H1 (cell line): ENCODE data around the gene CACNA1C. TPM values are rescaled to one million over a fixed set of nuclear protein-coding genes. Genes with fewer than 3 reads are reported as not detected.

Experiments
- CTCF ChIA-PET: fragments of 300-600 bp; sonication (Branson Sonifier 250); formaldehyde crosslinking; loops from one replicate; lab custom pipeline; 2021; ENCODE audit not compliant: partially characterized antibody; lab: Charles Lee
- POLR2A ChIA-PET: fragments of 300-600 bp; sonication (Branson Sonifier 250); formaldehyde crosslinking; loops from one replicate; lab custom pipeline; 2021; ENCODE audit warnings: inconsistent platforms; ENCODE audit not compliant: partially characterized antibody; lab: Charles Lee
- DNase-seq, 2 experiments: peaks; one replicate each; pipeline versions ENCODE4 v3.0.0 to v3.0.0-alpha.2; 2010 to 2022; ENCODE audit warnings: low spot score in 2 of 2, low read depth in 1 of 2, mixed read lengths in 1 of 2
- FAIRE-seq: peaks from 2 replicates; lab custom pipeline; 2011; peaks lifted over from hg19 to GRCh38; lab: Jason Lieb, UNC
- H2AFZ ChIP-seq: 2 replicates; pipeline ENCODE4 v1.8.1; 2012; ENCODE audit warnings: low read length, inconsistent platforms
- H2AK5ac ChIP-seq: 2 replicates; pipeline ENCODE4 v1.6.1; 2013; ENCODE audit warnings: low read depth, low read length
- H2BK120ac ChIP-seq: replicated peaks from 2 replicates; pipeline ENCODE3; 2013; ENCODE audit warnings: low read depth, low read length, inconsistent platforms
- H2BK12ac ChIP-seq: 2 replicates; pipeline ENCODE4 v1.6.1; 2013; ENCODE audit warnings: low read depth, low read length
- H2BK15ac ChIP-seq: 2 replicates; pipeline ENCODE4 v1.6.1; 2013; ENCODE audit warnings: low read length
- H2BK20ac ChIP-seq: 2 replicates; pipeline ENCODE4 v1.6.1; 2013; ENCODE audit warnings: low read length
- H2BK5ac ChIP-seq: 2 replicates; pipeline ENCODE4 v1.6.1; 2013; ENCODE audit warnings: low read depth, low read length
- H3K14ac ChIP-seq: 2 replicates; pipeline ENCODE4 v1.6.1; 2013; ENCODE audit warnings: inconsistent platforms; ENCODE audit not compliant: insufficient read length
- H3K18ac ChIP-seq: 2 replicates; pipeline ENCODE4 v1.6.1; 2013; ENCODE audit warnings: low read length; ENCODE audit errors: extremely low read depth
- H3K23ac ChIP-seq: 2 replicates; pipeline ENCODE4 v1.6.1; 2013; ENCODE audit warnings: inconsistent platforms; ENCODE audit not compliant: insufficient read length
- H3K23me2 ChIP-seq: 2 replicates; pipeline ENCODE4 v1.6.1; 2013; ENCODE audit warnings: low read depth, low read length
- H3K27ac ChIP-seq: 2 replicates; pipeline ENCODE4 v1.6.1; 2011; ENCODE audit warnings: low read depth, low read length, inconsistent platforms
- H3K27me3 ChIP-seq, 4 experiments: replicated peaks in 1 of 4; 1 replicate in 1 of 4; 2 replicates in 3 of 4; pipeline versions ENCODE4 v1.6.1 to v1.8.1; 2011 to 2013; ENCODE audit warnings: low read length in 3 of 4, mild to moderate bottlenecking in 3 of 4, inconsistent platforms in 2 of 4, mixed read lengths in 2 of 4, moderate library complexity in 1 of 4; ENCODE audit not compliant: control insufficient read depth in 3 of 4, insufficient read depth in 3 of 4; ENCODE audit errors: extremely low read depth in 1 of 4
- H3K36me3 ChIP-seq, 4 experiments: 2 replicates each; pipeline versions ENCODE4 v1.6.1 to v1.8.1; 2011 to 2013; ENCODE audit warnings: mild to moderate bottlenecking in 4 of 4, low read length in 3 of 4, moderate library complexity in 2 of 4, control low read depth in 1 of 4, inconsistent platforms in 1 of 4; ENCODE audit not compliant: insufficient read depth in 4 of 4, control insufficient read depth in 2 of 4
- H3K4ac ChIP-seq: replicated peaks from 2 replicates; pipeline ENCODE3; 2013; ENCODE audit warnings: low read length, low read depth, mixed read lengths, inconsistent platforms; ENCODE audit not compliant: insufficient read length
- H3K4me1 ChIP-seq, 4 experiments: replicated peaks in 1 of 4; 1 replicate in 1 of 4; 2 replicates in 3 of 4; pipeline versions ENCODE4 v1.6.1 to v1.8.1; 2011 to 2013; ENCODE audit warnings: low read length in 3 of 4, inconsistent platforms in 2 of 4, mixed read lengths in 1 of 4; ENCODE audit not compliant: insufficient read depth in 4 of 4, control insufficient read depth in 3 of 4
- H3K4me2 ChIP-seq, 2 experiments: 2 replicates each; pipeline versions ENCODE4 v1.6.1 to v1.8.1; 2011 to 2013; ENCODE audit warnings: low read depth in 2 of 2, low read length in 2 of 2, control low read depth in 1 of 2, inconsistent platforms in 1 of 2, mild to moderate bottlenecking in 1 of 2; ENCODE audit not compliant: insufficient read depth in 1 of 2
- H3K4me3 ChIP-seq, 4 experiments: fragments of 200-600, 300-600 bp in 1 of 4; sonication (generic), shearing (Covaris generic), sonication (Bioruptor Twin) in 1 of 4; 2 replicates each; pipeline versions ENCODE4 v1.5.1 to v1.8.1; 2011 to 2016; ENCODE audit warnings: low read length in 4 of 4, low read depth in 3 of 4, control low read depth in 2 of 4, inconsistent platforms in 2 of 4, mild to moderate bottlenecking in 2 of 4, mixed read lengths in 1 of 4, moderate library complexity in 1 of 4; ENCODE audit not compliant: insufficient read depth in 2 of 4; ENCODE audit errors: extremely low read depth in 1 of 4
- H3K56ac ChIP-seq: replicated peaks from 2 replicates; pipeline ENCODE3; 2013; ENCODE audit warnings: low read depth, mild to moderate bottlenecking, mixed read lengths, low read length, inconsistent platforms; ENCODE audit not compliant: insufficient read length
- H3K79me1 ChIP-seq: 2 replicates; pipeline ENCODE4 v1.6.1; 2013; ENCODE audit warnings: low read depth, low read length, control low read depth
- H3K79me2 ChIP-seq, 2 experiments: 2 replicates each; pipeline versions ENCODE4 v1.6.1 to v1.8.1; 2012 to 2013; ENCODE audit warnings: low read length in 2 of 2, mild to moderate bottlenecking in 2 of 2, inconsistent platforms in 1 of 2; ENCODE audit not compliant: insufficient read depth in 2 of 2, control insufficient read depth in 1 of 2
- H3K9ac ChIP-seq, 4 experiments: replicated peaks in 1 of 4; 1 replicate in 1 of 4; 2 replicates in 3 of 4; pipeline versions ENCODE4 v1.6.1 to v1.8.1; 2011 to 2013; ENCODE audit warnings: low read depth in 3 of 4, low read length in 3 of 4, control low read depth in 2 of 4, mild to moderate bottlenecking in 2 of 4, moderate library complexity in 2 of 4, inconsistent platforms in 1 of 4; ENCODE audit errors: extremely low read depth in 1 of 4
- H3K9me3 ChIP-seq, 2 experiments: 2 replicates each; pipeline versions ENCODE4 v1.6.1 to v1.8.1; 2012 to 2013; ENCODE audit warnings: mild to moderate bottlenecking in 2 of 2, moderate library complexity in 2 of 2, control low read depth in 1 of 2, inconsistent platforms in 1 of 2, low read depth in 1 of 2, low read length in 1 of 2, mixed read lengths in 1 of 2; ENCODE audit not compliant: insufficient read depth in 2 of 2
- H4K20me1 ChIP-seq, 2 experiments: replicated peaks in 1 of 2; 2 replicates each; pipeline versions ENCODE3 to v1.8.1; 2011 to 2013; ENCODE audit warnings: inconsistent platforms in 2 of 2, low read length in 2 of 2, mild to moderate bottlenecking in 1 of 2; ENCODE audit not compliant: insufficient read depth in 2 of 2, control insufficient read depth in 1 of 2
- H4K5ac ChIP-seq: 2 replicates; pipeline ENCODE4 v1.6.1; 2013; ENCODE audit warnings: low read length, low read depth, mixed read lengths, inconsistent platforms; ENCODE audit not compliant: insufficient read length
- H4K8ac ChIP-seq: 2 replicates; pipeline ENCODE4 v1.8.0; 2013; ENCODE audit warnings: mild to moderate bottlenecking, moderate library complexity, low read length, inconsistent platforms; ENCODE audit not compliant: insufficient read depth; ENCODE audit errors: extremely low read depth
- H4K91ac ChIP-seq: replicated peaks from 2 replicates; pipeline ENCODE3; 2013; ENCODE audit warnings: low read length, mixed read lengths, inconsistent platforms; ENCODE audit not compliant: insufficient read length
- BRCA1 ChIP-seq: IDR thresholded peaks from 2 replicates; pipeline ENCODE4 v1.6.1; 2012; ENCODE audit warnings: low read depth, low read length, improper control_type of control experiment
- CBX5 ChIP-seq: fragments of 300-800, 300-1000 bp; sonication (generic); IDR thresholded peaks from 2 replicates; pipeline ENCODE4 v1.7.1; 2016; ENCODE audit warnings: antibody characterized with exemption, low read length, low read depth
- HDAC6 ChIP-seq: IDR thresholded peaks from one replicate; pipeline ENCODE4 v1.7.1; 2012; ENCODE audit warnings: low read depth, mild to moderate bottlenecking, inconsistent platforms, low read length, moderate library complexity
- JUND ChIP-seq: IDR thresholded peaks from 2 replicates; pipeline ENCODE4 v1.6.1; 2011; ENCODE audit warnings: mild to moderate bottlenecking, improper control_type of control experiment, low read length
- KDM1A ChIP-seq: fragments of 200-600, 300-600 bp; sonication (generic); IDR thresholded peaks from 2 replicates; pipeline ENCODE4 v1.7.1; 2016; ENCODE audit warnings: mild to moderate bottlenecking, low read length, borderline replicate concordance
- KDM4A ChIP-seq: IDR thresholded peaks from one replicate; pipeline ENCODE4 v1.7.1; 2012; ENCODE audit warnings: low read depth, mild to moderate bottlenecking, moderate library complexity, low read length, inconsistent platforms; ENCODE audit not compliant: severe bottlenecking
- PHF8 ChIP-seq: fragments of 200-600 bp; sonication (generic); conservative IDR thresholded peaks from 2 replicates; pipeline ENCODE4 v1.7.1; 2012; ENCODE audit warnings: low read depth, mild to moderate bottlenecking, inconsistent platforms, low read length, moderate library complexity
- POU5F1 ChIP-seq: IDR thresholded peaks from 2 replicates; pipeline ENCODE4 v1.6.1; 2011; ENCODE audit warnings: low read depth, mild to moderate bottlenecking, low read length, moderate library complexity
- RAD21 ChIP-seq, 2 experiments: IDR thresholded peaks in 1 of 2; conservative IDR thresholded peaks in 1 of 2; 2 replicates each; pipeline ENCODE4 v1.6.1; 2011; ENCODE audit warnings: low read depth in 2 of 2, low read length in 2 of 2, improper control_type of control experiment in 1 of 2, inconsistent platforms in 1 of 2, mild to moderate bottlenecking in 1 of 2, moderate library complexity in 1 of 2
- RNF2 ChIP-seq: fragments of 200-900, 300-1000 bp; sonication (generic); IDR thresholded peaks from 2 replicates; pipeline ENCODE4 v1.7.1; 2016; ENCODE audit warnings: borderline replicate concordance, low read depth, mild to moderate bottlenecking, antibody characterized with exemption, low read length; ENCODE audit not compliant: poor library complexity, severe bottlenecking; ENCODE audit errors: missing control alignments
- SIRT6 ChIP-seq: IDR thresholded peaks from one replicate; pipeline ENCODE4 v1.7.1; 2012; ENCODE audit warnings: low read length, inconsistent platforms
- SP2 ChIP-seq: IDR thresholded peaks from 2 replicates; pipeline ENCODE4 v1.6.1; 2012; ENCODE audit warnings: mild to moderate bottlenecking, low read length, inconsistent platforms
- TBP ChIP-seq: IDR thresholded peaks from 2 replicates; pipeline ENCODE4 v1.6.1; 2011; ENCODE audit warnings: low read depth, low read length, improper control_type of control experiment
- TCF12 ChIP-seq: IDR thresholded peaks from 2 replicates; pipeline ENCODE4 v1.6.1; 2011; ENCODE audit warnings: low read depth, mild to moderate bottlenecking, low read length
- WGBS, 2 experiments: shearing (Covaris generic) in 1 of 2; methylation state at CpG; one replicate each; pipeline versions ENCODE4 v1.1.6 to v1.1.7; 2013 to 2015; ENCODE audit warnings: low lambda C conversion rate in 2 of 2, mixed read lengths in 2 of 2, inconsistent platforms in 1 of 2, low coverage in 1 of 2, missing lambda C conversion rate in 1 of 2; ENCODE audit not compliant: insufficient replicate concordance in 2 of 2, insufficient coverage in 1 of 2, insufficient read length in 1 of 2; ENCODE audit errors: extremely low coverage in 1 of 2, missing lambda C conversion rate in 1 of 2; 5-methylcytosine and 5-hydroxymethylcytosine counted together
- polyA plus RNA-seq, 7 experiments: library from polyadenylated mRNA; depleted of rRNA in 3 of 7; stranded (reverse) in 5 of 7; unstranded in 2 of 7; fragments of >200 nt in 5 of 7; fragments of 200-250 nt in 2 of 7; gene quantifications; 1 replicate in 5 of 7; 2 replicates in 1 of 7; 4 replicates in 1 of 7; pipeline versions ENCODE4 v1.2.1 to v1.2.3, GENCODE V29; 2011 to 2013; ENCODE audit warnings: missing spikeins in 2 of 7, mixed read lengths in 2 of 7
- total RNA-seq: library from RNA; stranded (reverse); fragmentation: NEBNext Ultra II Directional; extraction: Animal tissue kit (Norgen Biotek cat#: 25700); gene quantifications from 2 replicates; pipeline ENCODE4 v1.2.1, GENCODE V29; 2021

CACNA1C gene
- total and polyA plus RNA-seq, 2 of the 8 experiments (the other 6 are each of a cell fraction or from before 2014, with no cell fraction given): 1.3 TPM

- no peak overlapping the region for H3K56ac ChIP-seq
- 93% methylated on average over 5 of the region's 5 CpGs; no CpG with 5 or more reads in 1 of the 2 experiments for WGBS, 2 experiments
- H3K9me3 ChIP-seq: no peaks in the 10 kb centered on the region
- no peaks in the 10 kb centered on the region for H3K79me2 ChIP-seq
- H3K79me1 ChIP-seq: no peaks in the 10 kb centered on the region
- no peak overlapping the region for H2BK15ac ChIP-seq
- no peak overlapping the region for H2BK5ac ChIP-seq
- H3K23ac ChIP-seq: no peak overlapping the region
- H2BK12ac ChIP-seq: no peak overlapping the region
- no peaks in the 10 kb centered on the region for H3K27me3 ChIP-seq
- H2BK20ac ChIP-seq: no peak overlapping the region
- H2BK120ac ChIP-seq: no peak overlapping the region
- H3K9ac ChIP-seq: no peak overlapping the region
- H3K27ac ChIP-seq: no peak overlapping the region
- H4K20me1 ChIP-seq: no peaks in the 10 kb centered on the region
- H4K5ac ChIP-seq: no peak overlapping the region
- no peak overlapping the region for H3K4me3 ChIP-seq
- no peak overlapping the region for H2AK5ac ChIP-seq
- peaks cover 0 to 4% (median 0%) of the 10 kb centered on the region in 4 experiments; a peak in 1 of 7 replicates for H3K4me1 ChIP-seq
- POLR2A ChIA-PET: interaction anchor here (1.1 to 1.8 kb wide), 2 partner anchors 8 to 21 kb away, joined by 3 to 4 read pairs; no protein-coding TSS in a partner anchor
- CTCF ChIA-PET: interaction anchor here (0.6 to 2.7 kb wide), 12 partner anchors 9 to 298 kb away, joined by 3 to 11 read pairs (median 3); no protein-coding TSS in a partner anchor
- no peaks in the 10 kb centered on the region for H3K36me3 ChIP-seq
- FAIRE-seq (no peak), DNase-seq (no peak)
- no peak overlapping the region for H3K18ac ChIP-seq
- H4K91ac ChIP-seq: no peak overlapping the region
- H3K4ac ChIP-seq: no peak overlapping the region
- H3K23me2 ChIP-seq: 0 out of 2 replicates have a peak, but pooled peaks cover 2% of the 10 kb centered on the region
- H4K8ac ChIP-seq: no peak overlapping the region
- H3K4me2 ChIP-seq: no peak overlapping the region
- no peak overlapping the region for H3K14ac ChIP-seq
- H2AFZ ChIP-seq: no peak overlapping the region
- TF ChIP-seq KDM1A (no peak), HDAC6 (no peak), SIRT6 (no peak), SP2 (no peak), PHF8 (no peak), CBX5 (no peak), JUND (no peak), BRCA1 (no peak), KDM4A (no peak), RAD21 (IDR thresholded peaks at IDR 0.05 in 1 of 2, conservative IDR thresholded peaks at IDR 0.05 in 1 of 2; ENCODE audit: low read depth in 2 of 2, low read length in 2 of 2) (no peak), TCF12 (no peak), TBP (no peak), RNF2 (no peak), POU5F1 (no peak)
Observed at GRCh38 chr12:2355604-2356003, 302.8 kb downstream of the CACNA1C start.
